Loucy (cell line): Measurements from ENCODE around the gene BPTF.

Experiments used
- EZH2phosphoT487 ChIP-seq: fragments of 200-600 bp; IDR thresholded peaks from 2 replicates; pipeline ENCODE4 v1.6.1; 2018; ENCODE audit warnings: antibody characterized with exemption, mild to moderate bottlenecking, moderate library complexity, borderline replicate concordance
- TF ChIP-seq, protein P1 (sequence below): fragments of 200-600 bp; sonication (generic); conservative IDR thresholded peaks from 2 replicates; pipeline ENCODE4 v1.5.1; 2014; ENCODE audit warnings: mild to moderate bottlenecking, antibody characterized with exemption, low read length

GRCh38 chr17:67947325-67947813 is 122.1 kb downstream of the BPTF start:
- TF ChIP-seq, protein P1, sequence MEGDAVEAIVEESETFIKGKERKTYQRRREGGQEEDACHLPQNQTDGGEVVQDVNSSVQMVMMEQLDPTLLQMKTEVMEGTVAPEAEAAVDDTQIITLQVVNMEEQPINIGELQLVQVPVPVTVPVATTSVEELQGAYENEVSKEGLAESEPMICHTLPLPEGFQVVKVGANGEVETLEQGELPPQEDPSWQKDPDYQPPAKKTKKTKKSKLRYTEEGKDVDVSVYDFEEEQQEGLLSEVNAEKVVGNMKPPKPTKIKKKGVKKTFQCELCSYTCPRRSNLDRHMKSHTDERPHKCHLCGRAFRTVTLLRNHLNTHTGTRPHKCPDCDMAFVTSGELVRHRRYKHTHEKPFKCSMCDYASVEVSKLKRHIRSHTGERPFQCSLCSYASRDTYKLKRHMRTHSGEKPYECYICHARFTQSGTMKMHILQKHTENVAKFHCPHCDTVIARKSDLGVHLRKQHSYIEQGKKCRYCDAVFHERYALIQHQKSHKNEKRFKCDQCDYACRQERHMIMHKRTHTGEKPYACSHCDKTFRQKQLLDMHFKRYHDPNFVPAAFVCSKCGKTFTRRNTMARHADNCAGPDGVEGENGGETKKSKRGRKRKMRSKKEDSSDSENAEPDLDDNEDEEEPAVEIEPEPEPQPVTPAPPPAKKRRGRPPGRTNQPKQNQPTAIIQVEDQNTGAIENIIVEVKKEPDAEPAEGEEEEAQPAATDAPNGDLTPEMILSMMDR = no peak
- no peak for TF ChIP-seq EZH2phosphoT487
